Calu3 (cell line): ENCODE data around the gene SENP8. TPM values are rescaled to one million over a fixed set of nuclear protein-coding genes. Genes with fewer than 3 reads are reported as not detected.
"Not testable (repeated sequence)": the region's sequence is repeated elsewhere in the genome, so short reads cannot be mapped to it uniquely, and the experiment has no call there.

Experiments used
- BruUV-seq: library from RNA; stranded (reverse); fragments of 400-500 nt; replicated peaks from 2 replicates; lab custom pipeline; 2021; lab: Mats Ljungman, UMichigan
- CTCF ChIA-PET: fragments of 300-600 bp; sonication (Branson Sonifier 250); formaldehyde crosslinking; loops from one replicate; lab custom pipeline; 2022; ENCODE audit warnings: antibody characterized with exemption; lab: Charles Lee
- DNase-seq: peaks from one replicate; pipeline ENCODE4 v3.0.0; 2022
- H3K27ac Mint-ChIP-seq: one replicate; pipeline ENCODE4 v1.8.0; 2022; ENCODE audit warnings: mixed read lengths; ENCODE audit not compliant: unreplicated experiment
- H3K27me3 Mint-ChIP-seq: one replicate; pipeline ENCODE4 v1.8.0; 2022; ENCODE audit warnings: mixed read lengths; ENCODE audit not compliant: unreplicated experiment
- H3K36me3 Mint-ChIP-seq: one replicate; pipeline ENCODE4 v1.8.0; 2022; ENCODE audit warnings: mild to moderate bottlenecking, moderate library complexity, mixed read lengths; ENCODE audit not compliant: insufficient read depth, unreplicated experiment
- H3K4me1 Mint-ChIP-seq: one replicate; pipeline ENCODE4 v1.8.0; 2022; ENCODE audit warnings: mild to moderate bottlenecking, low read depth, mixed read lengths; ENCODE audit not compliant: unreplicated experiment
- H3K4me3 Mint-ChIP-seq: one replicate; pipeline ENCODE4 v1.8.0; 2022; ENCODE audit warnings: mild to moderate bottlenecking, low read depth, moderate library complexity, mixed read lengths; ENCODE audit not compliant: unreplicated experiment
- H3K9me3 Mint-ChIP-seq: one replicate; pipeline ENCODE4 v1.8.0; 2022; ENCODE audit warnings: low read depth, mixed read lengths; ENCODE audit not compliant: unreplicated experiment
- CTCF ChIP-seq: fragments of 200-600 bp; IDR thresholded peaks from one replicate; pipeline ENCODE4 v1.8.0; 2022; ENCODE audit warnings: antibody characterized with exemption; ENCODE audit not compliant: unreplicated experiment
- intact Hi-C: fragments of 100-400 bp; cut with micrococcal nuclease; formaldehyde crosslinking; loops from one replicate; pipeline ENCODE4 v1.10.0; 2022; ENCODE audit not compliant: unreplicated experiment
- total RNA-seq: library from RNA; stranded (reverse); gene quantifications from 2 replicates; pipeline ENCODE4 v1.2.3, GENCODE V29; 2022

The SENP8 gene
- total RNA-seq, 1 experiment from 2014 or later = 3.6 TPM

- Mint-ChIP-seq H3K4me3 (no peak overlapping the region), H3K27ac (no peak overlapping the region), H3K36me3 (peaks cover 10% of the 10 kb centered on the region), H3K4me1 (peaks cover 15% of the 10 kb centered on the region), H3K27me3 (peaks cover 19% of the 10 kb centered on the region), H3K9me3 (no peaks in the 10 kb centered on the region)
- no peak for TF ChIP-seq CTCF
- BruUV-seq = no TSS peak
- no peak for DNase-seq
- intact Hi-C loops = no loop called here
- CTCF ChIA-PET = no interaction called here
Measured at GRCh38 chr15:72170691-72171090, 52.5 kb downstream of the SENP8 start.

GRCh38 chr15:72171978-72172377, 53.8 kb downstream of the SENP8 start:
- intact Hi-C loops, H3K9me3 Mint-ChIP-seq, H3K27ac Mint-ChIP-seq, BruUV-seq, H3K4me3 Mint-ChIP-seq, DNase-seq: not testable (repeated sequence)
- Mint-ChIP-seq H3K36me3 (peaks cover 10% of the 10 kb centered on the region), H3K27me3 (peaks cover 26% of the 10 kb centered on the region), H3K4me1 (peaks cover 15% of the 10 kb centered on the region)
- CTCF ChIA-PET = interaction anchor here (0.6 to 0.7 kb wide), 2 partner anchors 18 to 1879 kb away, joined by 4 to 12 read pairs; no protein-coding TSS in a partner anchor

- Mint-ChIP-seq H3K4me3 (no peak overlapping the region), H3K27me3 (peaks cover 26% of the 10 kb centered on the region), H3K9me3 (no peaks in the 10 kb centered on the region), H3K27ac (no peak overlapping the region), H3K36me3 (peaks cover 4% of the 10 kb centered on the region), H3K4me1 (peaks cover 13% of the 10 kb centered on the region)
- intact Hi-C loops = no loop called here
- CTCF ChIA-PET = no interaction called here
- no peak for TF ChIP-seq CTCF
- no TSS peak for BruUV-seq
- DNase-seq = no peak
Measured at GRCh38 chr15:72172796-72173195, 54.6 kb downstream of the SENP8 start.

- intact Hi-C loops = no loop called here
- Mint-ChIP-seq H3K36me3 (no peaks in the 10 kb centered on the region), H3K27me3 (peaks cover 26% of the 10 kb centered on the region), H3K9me3 (no peaks in the 10 kb centered on the region), H3K27ac (no peak overlapping the region), H3K4me3 (no peak overlapping the region), H3K4me1 (peaks cover 7% of the 10 kb centered on the region)
- CTCF ChIA-PET = interaction anchor here (0.7 kb wide), 1 partner anchor 33 kb away, joined by 6 read pairs; no protein-coding TSS in a partner anchor
- no peak for TF ChIP-seq CTCF
- no peak for DNase-seq
- BruUV-seq = no TSS peak
Measured at GRCh38 chr15:72173401-72173800, 55.2 kb downstream of the SENP8 start.

GRCh38 chr15:72173864-72174550, 55.8 kb downstream of the SENP8 start:
- H3K4me1 Mint-ChIP-seq = peaks cover 7% of the 10 kb centered on the region
- no peak overlapping the region for H3K27ac Mint-ChIP-seq
- no TSS peak for BruUV-seq
- DNase-seq = no peak
- CTCF ChIA-PET = interaction anchor here (0.7 kb wide), 1 partner anchor 34 kb away, joined by 6 read pairs; no protein-coding TSS in a partner anchor
- no peak for TF ChIP-seq CTCF
- H3K27me3 Mint-ChIP-seq = peaks cover 26% of the 10 kb centered on the region
- H3K36me3 Mint-ChIP-seq = no peaks in the 10 kb centered on the region
- H3K9me3 Mint-ChIP-seq = no peaks in the 10 kb centered on the region
- intact Hi-C loops = no loop called here
- H3K4me3 Mint-ChIP-seq = no peak overlapping the region
